ENCODE results near the gene BPI.

DNA sequence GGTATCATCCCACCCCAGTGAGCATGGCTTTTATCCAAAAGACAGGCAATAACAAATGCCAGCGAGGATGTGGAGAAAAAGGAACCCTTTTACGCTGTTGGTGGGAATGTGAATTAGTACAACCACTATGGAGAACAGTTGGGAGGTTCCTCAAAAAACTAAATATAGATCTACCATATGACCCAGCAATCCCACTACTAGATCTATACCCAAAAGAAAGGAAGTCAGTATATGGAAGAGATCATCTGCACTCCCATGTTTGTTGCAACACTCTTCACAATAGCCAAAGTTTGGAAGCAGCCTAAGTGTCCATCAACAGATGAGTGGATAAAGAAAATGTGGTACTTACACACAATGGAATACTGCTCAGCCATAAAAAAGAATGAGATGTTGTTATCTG is 37.5 kb upstream of the BPI start:
- TF ChIP-seq POLR2A (IDR thresholded peaks at IDR 0.05) = no peak
- TF ChIP-seq, protein P1, sequence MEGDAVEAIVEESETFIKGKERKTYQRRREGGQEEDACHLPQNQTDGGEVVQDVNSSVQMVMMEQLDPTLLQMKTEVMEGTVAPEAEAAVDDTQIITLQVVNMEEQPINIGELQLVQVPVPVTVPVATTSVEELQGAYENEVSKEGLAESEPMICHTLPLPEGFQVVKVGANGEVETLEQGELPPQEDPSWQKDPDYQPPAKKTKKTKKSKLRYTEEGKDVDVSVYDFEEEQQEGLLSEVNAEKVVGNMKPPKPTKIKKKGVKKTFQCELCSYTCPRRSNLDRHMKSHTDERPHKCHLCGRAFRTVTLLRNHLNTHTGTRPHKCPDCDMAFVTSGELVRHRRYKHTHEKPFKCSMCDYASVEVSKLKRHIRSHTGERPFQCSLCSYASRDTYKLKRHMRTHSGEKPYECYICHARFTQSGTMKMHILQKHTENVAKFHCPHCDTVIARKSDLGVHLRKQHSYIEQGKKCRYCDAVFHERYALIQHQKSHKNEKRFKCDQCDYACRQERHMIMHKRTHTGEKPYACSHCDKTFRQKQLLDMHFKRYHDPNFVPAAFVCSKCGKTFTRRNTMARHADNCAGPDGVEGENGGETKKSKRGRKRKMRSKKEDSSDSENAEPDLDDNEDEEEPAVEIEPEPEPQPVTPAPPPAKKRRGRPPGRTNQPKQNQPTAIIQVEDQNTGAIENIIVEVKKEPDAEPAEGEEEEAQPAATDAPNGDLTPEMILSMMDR (IDR thresholded peaks at IDR 0.05) = no peak
